Esophagus squamous epithelium (tissue), 4 donors: ENCODE data around the gene NOS1.

Experiments used
- CTCF ChIP-seq, 6 experiments: fragments of 450-650 bp in 4 of 6; fragments of 200-600 bp in 2 of 6; sonication (generic) in 2 of 6; IDR thresholded peaks; one replicate each; pipeline ENCODE4 v1.5.1; 2016 to 2019; ENCODE audit warnings: antibody characterized with exemption in 6 of 6, mild to moderate bottlenecking in 4 of 6, moderate library complexity in 4 of 6
- POLR2A ChIP-seq, 4 donors: fragments of 450-650 bp; IDR thresholded peaks; one replicate each; pipeline ENCODE4 v1.6.1; 2017; ENCODE audit warnings: antibody characterized with exemption in 4 of 4, mild to moderate bottlenecking in 4 of 4, moderate library complexity in 3 of 4

GRCh38 chr12:117234441-117234840 is 127.0 kb downstream of the NOS1 start:
- no peak for TF ChIP-seq CTCF (IDR thresholded peaks at IDR 0.05)
- TF ChIP-seq POLR2A (IDR thresholded peaks at IDR 0.05) = no peak
